GM18499 (cell line): ENCODE data around the gene TIGD1.

Experiments
- ATAC-seq: cut with Tn5 transposase; IDR thresholded peaks from one replicate; pipeline ENCODE4 v1.9.1; 2021; ENCODE audit warnings: moderate number of reproducible peaks; ENCODE audit not compliant: insufficient read depth, unreplicated experiment

The TIGD1 gene

GRCh38 chr2:232550354-232551249, at the start of gene TIGD1, which contains the start of gene EIF4E2:
TIGD1 (minus strand) TSS chr2:232550557; CDS start chr2:232549882, 675 bp downstream.
EIF4E2 (plus strand) TSS chr2:232550689; CDS start chr2:232550725, 36 bp downstream.
- peak; percentile 68 for ATAC-seq

- ATAC-seq: no peak
These were observed 47.9 kb upstream of the TIGD1 start for GRCh38 chr2:232598293-232598692.

- no peak for ATAC-seq
These were observed 47.2 kb upstream of the TIGD1 start for GRCh38 chr2:232597362-232598079.

- ATAC-seq: no peak
These were observed 43.6 kb upstream of the TIGD1 start for GRCh38 chr2:232593982-232594381.

- ATAC-seq: no peak
These were observed 42.5 kb upstream of the TIGD1 start for GRCh38 chr2:232592772-232593395.

GRCh38 chr2:232588680-232589585, 38.6 kb upstream of the TIGD1 start:
- ATAC-seq: no peak

GRCh38 chr2:232588031-232588430, 37.7 kb upstream of the TIGD1 start:
- no peak for ATAC-seq

- no peak for ATAC-seq
These were observed 37.2 kb upstream of the TIGD1 start for GRCh38 chr2:232587512-232587911.

- ATAC-seq: no peak
These were observed 36.7 kb upstream of the TIGD1 start for GRCh38 chr2:232586943-232587505.

GRCh38 chr2:232584238-232584637, 33.9 kb upstream of the TIGD1 start:
- ATAC-seq: no peak

- no peak for ATAC-seq
These were observed 31.4 kb upstream of the TIGD1 start for GRCh38 chr2:232581725-232582124.

GRCh38 chr2:232580648-232580981, 30.3 kb upstream of the TIGD1 start:
- no peak for ATAC-seq

- no peak for ATAC-seq
These were observed 28.3 kb upstream of the TIGD1 start for GRCh38 chr2:232578626-232579025.

GRCh38 chr2:232577841-232578240, 27.5 kb upstream of the TIGD1 start:
- no peak for ATAC-seq

- no peak for ATAC-seq
These were observed 26.6 kb upstream of the TIGD1 start for GRCh38 chr2:232576995-232577394.

- no peak for ATAC-seq
These were observed 25.0 kb upstream of the TIGD1 start for GRCh38 chr2:232575404-232575746.

- ATAC-seq: no peak
These were observed 24.5 kb upstream of the TIGD1 start for GRCh38 chr2:232574674-232575403.

GRCh38 chr2:232573771-232574435, 23.5 kb upstream of the TIGD1 start:
- ATAC-seq: no peak

GRCh38 chr2:232573042-232573441, 22.7 kb upstream of the TIGD1 start:
- ATAC-seq: no peak
